GM23338 (cell line): Measurements from ENCODE around the gene UXS1. TPM values are rescaled to one million over a fixed set of nuclear protein-coding genes. Genes with fewer than 3 reads are reported as not detected.
"Not testable (repeated sequence)": the region's sequence is repeated elsewhere in the genome, so short reads cannot be mapped to it uniquely, and the experiment has no call there.

Experiments used
- ATAC-seq: fragments of 200-7000 bp; cut with Tn5 transposase; 3 replicates; pipeline ENCODE4 v1.9.1; 2020
- DNase-seq: peaks from one replicate; pipeline ENCODE4 v3.0.0-alpha.2; 2015; ENCODE audit warnings: low spot score
- H2AFZ ChIP-seq: fragments of 200-600 bp; sonication (generic); 2 replicates; pipeline ENCODE4 v1.8.0; 2016; ENCODE audit warnings: antibody characterized with exemption, mild to moderate bottlenecking, moderate library complexity
- H3F3A ChIP-seq: fragments of 200-600 bp; sonication (generic); replicated peaks from 2 replicates; pipeline ENCODE4 v1.8.0; 2017; ENCODE audit warnings: antibody characterized with exemption, mixed run types, low read depth
- H3K27ac ChIP-seq: fragments of 200-600 bp; sonication (generic); 2 replicates; pipeline ENCODE4 v1.6.1; 2016; ENCODE audit warnings: low read depth
- H3K27me3 ChIP-seq: fragments of 200-600 bp; sonication (generic); 2 replicates; pipeline ENCODE4 v1.8.0; 2016; ENCODE audit warnings: mild to moderate bottlenecking, mixed run types, moderate library complexity; ENCODE audit not compliant: insufficient read depth
- H3K36me3 ChIP-seq: fragments of 200-600 bp; sonication (generic); 2 replicates; pipeline ENCODE4 v1.8.0; 2016; ENCODE audit warnings: mild to moderate bottlenecking; ENCODE audit not compliant: insufficient read depth
- H3K4me1 ChIP-seq: fragments of 200-600 bp; sonication (generic); 2 replicates; pipeline ENCODE4 v1.8.0; 2016; ENCODE audit warnings: mild to moderate bottlenecking, moderate library complexity; ENCODE audit not compliant: insufficient read depth
- H3K4me2 ChIP-seq: fragments of 200-600 bp; sonication (generic); 2 replicates; pipeline ENCODE4 v1.7.1; 2017; ENCODE audit warnings: mixed run types
- H3K4me3 ChIP-seq: fragments of 200-600 bp; sonication (generic); 2 replicates; pipeline ENCODE4 v1.6.1; 2016; ENCODE audit warnings: mixed run types
- H3K79me2 ChIP-seq: fragments of 200-600 bp; sonication (generic); replicated peaks from 2 replicates; pipeline ENCODE4 v1.8.0; 2017; ENCODE audit warnings: mild to moderate bottlenecking; ENCODE audit not compliant: insufficient read depth
- H3K9me2 ChIP-seq: fragments of 200-600 bp; sonication (generic); 2 replicates; pipeline ENCODE4 v1.8.0; 2017; ENCODE audit not compliant: insufficient read depth
- H4K20me1 ChIP-seq: fragments of 200-600 bp; sonication (generic); replicated peaks from 2 replicates; pipeline ENCODE4 v1.8.0; 2017; ENCODE audit warnings: mild to moderate bottlenecking; ENCODE audit not compliant: insufficient read depth
- H3K27ac Mint-ChIP-seq: 2 replicates; pipeline ENCODE4 v1.8.0; 2020; ENCODE audit warnings: inconsistent platforms, mild to moderate bottlenecking, moderate library complexity, mixed read lengths
- H3K27me3 Mint-ChIP-seq: 3 replicates; pipeline ENCODE4 v1.8.0; 2022; ENCODE audit warnings: low read depth, mild to moderate bottlenecking, moderate library complexity, mixed read lengths, inconsistent platforms; ENCODE audit not compliant: insufficient read depth, poor library complexity
- H3K36me3 Mint-ChIP-seq: 3 replicates; pipeline ENCODE4 v1.8.0; 2021; ENCODE audit warnings: low read depth, mild to moderate bottlenecking, inconsistent platforms, moderate library complexity, mixed read lengths
- H3K4me1 Mint-ChIP-seq: 3 replicates; pipeline ENCODE4 v1.8.0; 2020; ENCODE audit warnings: mild to moderate bottlenecking, inconsistent platforms, mixed read lengths
- H3K4me3 Mint-ChIP-seq: 3 replicates; pipeline ENCODE4 v1.8.0; 2021; ENCODE audit warnings: moderate library complexity, mild to moderate bottlenecking, inconsistent platforms, mixed read lengths
- H3K9me3 Mint-ChIP-seq: 3 replicates; pipeline ENCODE4 v1.8.0; 2020; ENCODE audit warnings: moderate library complexity, mild to moderate bottlenecking, inconsistent platforms, mixed read lengths
- CREB1 ChIP-seq: fragments of 250-450 bp; sonication (Bioruptor Pico); IDR thresholded peaks from 2 replicates; pipeline ENCODE4 v1.5.0; 2020; ENCODE audit warnings: low read depth, mild to moderate bottlenecking, moderate library complexity
- ETS1 ChIP-seq: IDR thresholded peaks from 2 replicates; pipeline ENCODE4 v1.6.1; 2016; ENCODE audit warnings: antibody characterized with exemption
- EZH2 ChIP-seq: fragments of 200-600 bp; sonication (generic); IDR thresholded peaks from one replicate; pipeline ENCODE4 v1.8.0; 2017; ENCODE audit warnings: antibody characterized with exemption, mild to moderate bottlenecking, low read depth; ENCODE audit not compliant: unreplicated experiment
- EZH2phosphoT487 ChIP-seq: fragments of 200-600 bp; sonication (generic); IDR thresholded peaks from one replicate; pipeline ENCODE4 v1.8.1; 2018; ENCODE audit warnings: antibody characterized with exemption; ENCODE audit not compliant: unreplicated experiment
- JUNB ChIP-seq: IDR thresholded peaks from one replicate; pipeline ENCODE4 v1.6.1; 2016; ENCODE audit warnings: antibody characterized with exemption; ENCODE audit not compliant: unreplicated experiment
- NANOG ChIP-seq: IDR thresholded peaks from 2 replicates; pipeline ENCODE4 v1.6.1; 2016; ENCODE audit warnings: antibody characterized with exemption, borderline replicate concordance
- POLR2AphosphoS5 ChIP-seq: IDR thresholded peaks from 2 replicates; pipeline ENCODE4 v1.6.1; 2016; ENCODE audit warnings: antibody characterized with exemption, low read depth
- REST ChIP-seq: IDR thresholded peaks from one replicate; pipeline ENCODE4 v1.6.1; 2018; ENCODE audit warnings: antibody characterized with exemption; ENCODE audit not compliant: unreplicated experiment
- STAT1 ChIP-seq: IDR thresholded peaks from one replicate; pipeline ENCODE4 v1.6.1; 2016; ENCODE audit warnings: antibody characterized with exemption; ENCODE audit not compliant: unreplicated experiment
- ZNF114 ChIP-seq: fragments of 250-450 bp; sonication (Bioruptor Pico); IDR thresholded peaks from 2 replicates; pipeline ENCODE4 v1.5.0; 2020; ENCODE audit warnings: mild to moderate bottlenecking, moderate library complexity
- ZNF331 ChIP-seq: fragments of 250-450 bp; sonication (Bioruptor Pico); IDR thresholded peaks from 2 replicates; pipeline ENCODE4 v1.5.0; 2020; ENCODE audit warnings: low read depth, mild to moderate bottlenecking, moderate library complexity
- polyA plus RNA-seq: library from polyadenylated mRNA; unstranded; fragments of >200 nt; fragmentation: Nextera tagmentation; extraction: Ambion mirVana; gene quantifications from 2 replicates; pipeline ENCODE4 v1.2.1, GENCODE V29; 2016
- total RNA-seq: library from RNA; depleted of rRNA; stranded (reverse); fragments of >200 nt; shearing (Covaris generic); gene quantifications from 2 replicates; pipeline ENCODE4 v1.2.3, GENCODE V29; 2014

UXS1 gene
- total and polyA plus RNA-seq, 2 experiments from 2014 or later: 48.7 to 131 TPM

GRCh38 chr2:106205488-106205887, 11.4 kb upstream of the UXS1 start:
- ATAC-seq: no peak

GRCh38 chr2:106204551-106204950, 10.4 kb upstream of the UXS1 start:
- not testable (repeated sequence) for H4K20me1 ChIP-seq, H3K4me2 ChIP-seq, H3K4me1 Mint-ChIP-seq, H3F3A ChIP-seq, H3K27ac ChIP-seq, H3K4me3 Mint-ChIP-seq, H3K27me3 ChIP-seq, H3K27ac Mint-ChIP-seq, H3K27me3 Mint-ChIP-seq, H3K9me3 Mint-ChIP-seq, H3K4me1 ChIP-seq, ATAC-seq, H3K9me2 ChIP-seq, H3K79me2 ChIP-seq, H3K4me3 ChIP-seq, DNase-seq, H2AFZ ChIP-seq, H3K36me3 Mint-ChIP-seq, H3K36me3 ChIP-seq

More at GRCh38 chr2:106205488-106205887, 11.4 kb upstream of the UXS1 start:
- Mint-ChIP-seq H3K27me3 (no peaks in the 10 kb centered on the region), H3K9me3 (peaks cover 3% of the 10 kb centered on the region; the same call in 2 of the 3 replicates), H3K27ac (no peak overlapping the region), H3K4me1 (no peaks in the 10 kb centered on the region; the same call in 1 of the 3 replicates), H3K4me3 (no peak overlapping the region), H3K36me3 (no peaks in the 10 kb centered on the region)
- Histone ChIP-seq H3K9me2 (no peaks in the 10 kb centered on the region), H3K27ac (no peak overlapping the region), H3K4me3 (no peak overlapping the region), H2AFZ (no peak overlapping the region), H3F3A (no peaks in the 10 kb centered on the region), H4K20me1 (no peaks in the 10 kb centered on the region), H3K27me3 (no peaks in the 10 kb centered on the region), H3K4me1 (no peaks in the 10 kb centered on the region), H3K36me3 (no peaks in the 10 kb centered on the region), H3K79me2 (no peaks in the 10 kb centered on the region), H3K4me2 (no peak overlapping the region)
- TF ChIP-seq STAT1: no peak
- TF ChIP-seq EZH2: no peak
- TF ChIP-seq ZNF114 (CRISPR knock-in tag): no peak
- TF ChIP-seq JUNB: no peak
- TF ChIP-seq POLR2AphosphoS5: no peak
- no peak for TF ChIP-seq REST
- DNase-seq: no peak

GRCh38 chr2:106201661-106202060, 7.6 kb upstream of the UXS1 start:
- no peaks in the 10 kb centered on the region; the same call in 1 of the 2 replicates for H3K36me3 ChIP-seq
- H3K9me3 Mint-ChIP-seq: no peaks in the 10 kb centered on the region
- no peaks in the 10 kb centered on the region for H3K27me3 ChIP-seq
- H3F3A ChIP-seq: no peaks in the 10 kb centered on the region
- TF ChIP-seq ETS1: no peak
- no peak for TF ChIP-seq CREB1 (CRISPR knock-in tag)
- no peak for TF ChIP-seq ZNF331 (CRISPR knock-in tag)
- no peak for TF ChIP-seq NANOG
- no peak for TF ChIP-seq ZNF114 (CRISPR knock-in tag)
- no peak for TF ChIP-seq EZH2phosphoT487
- no peak for TF ChIP-seq REST
- no peak for TF ChIP-seq JUNB
- no peak for TF ChIP-seq STAT1
- no peak for TF ChIP-seq EZH2
- TF ChIP-seq POLR2AphosphoS5: no peak
- no peaks in the 10 kb centered on the region for H3K9me2 ChIP-seq
- ATAC-seq (no peak), DNase-seq (no peak)
- H3K4me1 Mint-ChIP-seq: no peaks in the 10 kb centered on the region; the same call in 1 of the 3 replicates
- no peaks in the 10 kb centered on the region for H3K36me3 Mint-ChIP-seq
- no peaks in the 10 kb centered on the region for H4K20me1 ChIP-seq
- H3K4me1 ChIP-seq: no peaks in the 10 kb centered on the region
- no peaks in the 10 kb centered on the region for H3K79me2 ChIP-seq
- no peak overlapping the region for H3K27ac Mint-ChIP-seq
- H3K4me3 Mint-ChIP-seq: no peak overlapping the region
- H3K27me3 Mint-ChIP-seq: no peaks in the 10 kb centered on the region
- H3K27ac ChIP-seq: no peak overlapping the region
- no peak overlapping the region for H2AFZ ChIP-seq
- H3K4me2 ChIP-seq: no peak overlapping the region
- no peak overlapping the region for H3K4me3 ChIP-seq
